GM12875 (cell line): ENCODE measurements around the gene ZHX3.
"Not testable (repeated sequence)": the region's sequence is repeated elsewhere in the genome, so short reads cannot be mapped to it uniquely, and the experiment has no call there.

Source experiments
- H3K4me3 ChIP-seq: one replicate; pipeline ENCODE4 v1.5.1; 2011; ENCODE audit warnings: low read depth, low read length, control low read depth
- CTCF ChIP-seq: IDR thresholded peaks from 2 replicates; pipeline ENCODE4 v1.5.1; 2011; ENCODE audit warnings: low read depth, mild to moderate bottlenecking, control low read depth, inconsistent platforms, low read length, moderate library complexity, borderline replicate concordance; ENCODE audit not compliant: insufficient read depth

The ZHX3 gene

DNA sequence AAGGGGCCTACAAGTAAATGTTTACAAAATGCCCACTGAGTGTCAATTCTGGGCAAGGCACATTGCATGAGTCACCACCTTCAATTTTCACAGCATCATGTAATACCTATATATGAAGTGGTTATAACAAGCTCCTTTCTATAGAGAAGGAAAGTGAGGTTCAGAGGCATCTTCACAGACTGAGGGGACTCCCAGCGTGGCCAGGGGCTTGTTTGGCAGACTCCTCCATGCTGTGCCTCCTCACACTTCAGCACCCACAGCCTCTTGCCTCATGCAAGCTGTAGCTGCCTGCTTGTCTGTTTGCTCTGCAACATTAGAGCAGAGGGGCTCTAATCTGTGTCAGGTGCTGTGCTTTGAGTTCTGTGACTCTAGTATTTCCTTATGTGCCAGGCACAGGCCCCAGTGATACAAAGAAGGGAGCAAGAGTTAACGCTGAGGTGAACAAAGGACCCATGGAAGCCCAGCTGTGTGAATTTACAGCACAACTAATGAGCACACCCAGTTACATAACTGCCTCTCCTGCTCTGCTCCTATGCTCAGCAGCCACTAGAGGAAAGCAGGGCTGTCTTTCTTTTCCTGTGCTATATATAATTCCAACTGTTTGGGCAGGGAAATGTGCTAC, 72.3 kb downstream of the ZHX3 start:
- H3K4me3 ChIP-seq, result no peak overlapping the region
- TF ChIP-seq CTCF, result no peak

DNA sequence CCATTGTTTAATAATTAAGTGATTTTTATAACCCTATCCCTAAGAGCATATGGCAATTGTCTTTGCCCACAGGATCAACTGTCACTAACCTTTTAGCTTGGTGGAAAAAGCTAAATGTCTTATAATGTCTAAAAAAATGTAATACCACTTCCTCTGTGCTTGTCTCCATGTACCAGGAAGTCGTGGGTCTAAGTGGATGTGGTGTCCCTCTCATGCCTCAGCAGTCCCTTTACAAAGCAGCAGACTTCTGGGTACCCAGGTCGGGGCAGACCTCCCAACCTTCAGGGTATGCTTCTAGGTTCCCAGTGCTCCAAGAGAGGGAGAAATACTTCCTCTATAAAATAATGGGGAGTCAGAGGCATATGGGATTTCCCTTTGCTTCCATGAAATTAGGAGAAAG, 74.7 kb downstream of the ZHX3 start:
- H3K4me3 ChIP-seq, result no peak overlapping the region
- no peak for TF ChIP-seq CTCF

GRCh38 chr20:41242352-41242751, 75.2 kb downstream of the ZHX3 start:
- H3K4me3 ChIP-seq, result no peak overlapping the region
- TF ChIP-seq CTCF, result no peak

- not testable (repeated sequence) for H3K4me3 ChIP-seq
These were observed 80.3 kb downstream of the ZHX3 start for GRCh38 chr20:41237233-41237632.

GRCh38 chr20:41236818-41237217, 80.7 kb downstream of the ZHX3 start:
- H3K4me3 ChIP-seq, result not testable (repeated sequence)

- no peak for TF ChIP-seq CTCF
- H3K4me3 ChIP-seq, result no peak overlapping the region
These were observed 83.0 kb downstream of the ZHX3 start for GRCh38 chr20:41234546-41234945.

GRCh38 chr20:41234041-41234440, 83.5 kb downstream of the ZHX3 start:
- TF ChIP-seq CTCF, result no peak
- H3K4me3 ChIP-seq, result no peak overlapping the region

DNA sequence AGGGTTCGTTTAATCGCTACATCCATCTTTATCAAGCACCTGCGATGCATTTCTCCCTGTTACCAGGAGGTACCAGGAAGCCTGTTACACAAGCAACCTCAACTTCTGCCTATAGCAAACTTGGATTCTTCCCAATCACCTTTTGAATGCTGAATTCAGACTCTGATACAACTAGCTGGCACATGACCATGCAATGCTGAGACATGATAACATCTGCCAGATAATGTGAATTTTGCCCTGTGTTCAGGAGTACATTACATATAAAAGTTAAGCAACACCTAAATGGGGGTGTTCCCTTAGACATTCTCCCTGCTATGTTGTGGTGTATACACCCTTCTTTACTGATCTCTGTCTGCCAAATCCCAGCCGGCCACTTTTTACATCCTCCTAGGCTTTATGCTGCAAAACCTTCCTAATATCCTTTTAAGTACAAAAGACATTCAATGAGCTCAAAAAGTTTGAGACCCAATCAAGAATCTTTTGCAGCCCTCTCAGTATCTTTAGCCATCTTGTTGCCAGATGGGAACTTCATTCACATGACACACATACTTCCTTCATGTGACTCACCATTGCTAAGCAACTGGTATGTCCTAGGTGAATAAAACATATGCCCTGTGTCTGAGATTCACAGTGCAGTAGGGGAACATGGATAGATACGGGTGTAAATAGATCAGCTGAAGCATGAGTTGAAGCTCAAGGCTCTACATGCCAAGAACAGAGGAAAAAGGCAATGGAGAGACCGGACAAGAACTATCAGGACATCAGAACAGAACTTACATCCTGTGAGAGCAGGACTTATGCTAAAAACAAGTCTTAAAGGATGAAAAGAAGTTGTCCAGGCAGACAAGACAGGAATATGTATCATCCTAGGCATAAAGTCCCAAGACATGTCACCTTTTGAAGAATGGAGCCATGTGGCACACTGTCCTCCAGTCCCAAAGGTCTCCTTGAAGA, 84.3 kb downstream of the ZHX3 start:
- H3K4me3 ChIP-seq, result no peak overlapping the region
- TF ChIP-seq CTCF, result no peak
